Uterus (tissue), 4 donors: ENCODE data around the gene RABGAP1. TPM values are rescaled to one million over a fixed set of nuclear protein-coding genes. Genes with fewer than 3 reads are reported as not detected.

Source experiments
- DNase-seq, 2 donors: peaks; one replicate each; pipeline ENCODE4 v3.0.0-alpha.2; 2019 to 2020
- H3K27ac ChIP-seq, 2 donors: fragments of 200-600 bp; sonication (generic); 1 replicate in 1 of 2; 2 replicates in 1 of 2; pipeline ENCODE4 v1.5.1; 2016 to 2018
- H3K27me3 ChIP-seq, 2 donors: fragments of 200-600 bp; sonication (generic); one replicate each; pipeline ENCODE4 v1.5.1; 2018 to 2019; ENCODE audit warnings: control low read depth in 1 of 2
- H3K36me3 ChIP-seq, 2 donors: fragments of 200-600 bp; sonication (generic); one replicate each; pipeline ENCODE4 v1.5.1; 2019; ENCODE audit warnings: control low read depth in 1 of 2
- H3K4me1 ChIP-seq, 2 donors: fragments of 200-600 bp; sonication (generic); one replicate each; pipeline ENCODE4 v1.5.1; 2018 to 2019; ENCODE audit warnings: control low read depth in 1 of 2
- H3K4me3 ChIP-seq, 2 donors: fragments of 200-600 bp; sonication (generic); 1 replicate in 1 of 2; 2 replicates in 1 of 2; pipeline ENCODE4 v1.5.1; 2018 to 2019; ENCODE audit warnings: mild to moderate bottlenecking in 1 of 2
- H3K9me3 ChIP-seq, 2 donors: fragments of 200-600 bp; sonication (generic); one replicate each; pipeline ENCODE4 v1.5.1; 2019; ENCODE audit warnings: control low read depth in 1 of 2
- CTCF ChIP-seq, 4 experiments: fragments of 200-600 bp in 2 of 4; fragments of 450-650 bp in 2 of 4; sonication (generic) in 2 of 4; IDR thresholded peaks; one replicate each; pipeline ENCODE4 v1.5.1; 2016 to 2019; ENCODE audit warnings: antibody characterized with exemption in 4 of 4, mild to moderate bottlenecking in 2 of 4, moderate library complexity in 1 of 4
- POLR2A ChIP-seq, 2 donors: fragments of 450-650 bp; IDR thresholded peaks; one replicate each; pipeline ENCODE4 v1.6.1; 2016; ENCODE audit warnings: antibody characterized with exemption in 2 of 2, mild to moderate bottlenecking in 1 of 2, moderate library complexity in 1 of 2
- intact Hi-C: fragments of 100-400 bp; cut with DNase I; formaldehyde crosslinking; loops from one replicate; pipeline ENCODE4 v1.15.1; 2023; ENCODE audit warnings: low total_unique reads
- total RNA-seq, 4 donors: library from RNA; depleted of rRNA in 3 of 4; stranded (reverse); fragments of >200 nt in 3 of 4; gene quantifications; one replicate each; pipeline versions ENCODE4 v1.1.0 to v1.2.4, GENCODE V29; 2014 to 2023
- donor health status: DM: yes; HTN: yes; CAD: no.

Gene RABGAP1
- total RNA-seq, 4 donors from 2014 or later = 81.2 to 107 (median 91.0) TPM

DNA sequence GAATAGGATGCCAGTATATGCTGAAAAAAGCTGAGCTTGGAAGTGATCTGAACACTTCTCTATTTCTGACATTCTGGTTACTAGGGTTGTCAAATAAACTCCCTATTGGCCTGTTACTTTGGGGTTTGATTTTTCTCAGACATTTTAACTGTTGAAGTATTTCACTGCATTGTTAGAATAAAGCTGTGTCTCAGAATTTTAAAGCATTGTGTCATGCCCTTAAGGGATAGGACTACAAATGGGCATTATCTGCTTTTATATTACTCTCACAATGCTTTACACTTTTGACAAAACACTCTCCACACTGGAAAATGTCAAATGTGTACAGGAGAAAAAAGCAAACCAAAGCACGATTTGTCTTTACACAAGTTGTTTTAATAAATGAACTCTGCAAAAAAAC, 75.8 kb downstream of the RABGAP1 start:
- Histone ChIP-seq H3K4me1 (no peaks in the 10 kb centered on the region), H3K9me3 (no peaks in the 10 kb centered on the region), H3K4me3 (no peak overlapping the region), H3K27ac (no peak overlapping the region), H3K36me3 (no peaks in the 10 kb centered on the region), H3K27me3 (no peaks in the 10 kb centered on the region)
- DNase-seq = no peak
- no peak for TF ChIP-seq POLR2A (IDR thresholded peaks at IDR 0.05)
- no peak for TF ChIP-seq CTCF (IDR thresholded peaks at IDR 0.05)
- intact Hi-C loops = no loop called here

- DNase-seq = no peak
- Histone ChIP-seq H3K9me3 (no peaks in the 10 kb centered on the region), H3K27me3 (no peaks in the 10 kb centered on the region), H3K27ac (no peak overlapping the region), H3K4me3 (no peak overlapping the region), H3K36me3 (no peaks in the 10 kb centered on the region), H3K4me1 (no peaks in the 10 kb centered on the region)
- TF ChIP-seq POLR2A (IDR thresholded peaks at IDR 0.05) (no peak), CTCF (IDR thresholded peaks at IDR 0.05) (no peak)
- intact Hi-C loops = no loop called here
Observed at GRCh38 chr9:123020796-123021195, 80.0 kb downstream of the RABGAP1 start.

DNA sequence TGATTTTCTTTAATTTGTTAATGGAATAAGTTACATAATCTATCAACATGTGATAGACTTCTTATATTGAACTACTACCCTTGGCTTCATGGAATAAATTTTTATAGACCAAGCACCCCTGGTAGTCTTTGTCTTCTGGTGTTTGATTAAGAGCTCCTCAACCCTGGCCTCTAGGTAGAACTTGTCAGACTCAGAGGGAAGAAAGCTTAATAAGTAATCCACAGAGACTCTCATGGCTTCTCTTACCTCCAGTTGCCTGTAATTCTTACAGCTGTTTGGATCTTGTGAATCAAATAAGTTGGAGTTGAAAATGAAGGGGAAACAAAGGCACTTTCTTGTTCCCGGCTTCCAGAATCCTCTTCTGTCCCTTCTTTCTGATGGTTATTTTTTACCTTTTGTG, 85.6 kb downstream of the RABGAP1 start:
- Histone ChIP-seq H3K4me3 (no peak overlapping the region), H3K9me3 (no peaks in the 10 kb centered on the region), H3K4me1 (no peaks in the 10 kb centered on the region), H3K27me3 (no peaks in the 10 kb centered on the region), H3K27ac (no peak overlapping the region), H3K36me3 (no peaks in the 10 kb centered on the region)
- no peak for TF ChIP-seq POLR2A (IDR thresholded peaks at IDR 0.05)
- no peak for TF ChIP-seq CTCF (IDR thresholded peaks at IDR 0.05)
- intact Hi-C loops = no loop called here
- DNase-seq = no peak

DNA sequence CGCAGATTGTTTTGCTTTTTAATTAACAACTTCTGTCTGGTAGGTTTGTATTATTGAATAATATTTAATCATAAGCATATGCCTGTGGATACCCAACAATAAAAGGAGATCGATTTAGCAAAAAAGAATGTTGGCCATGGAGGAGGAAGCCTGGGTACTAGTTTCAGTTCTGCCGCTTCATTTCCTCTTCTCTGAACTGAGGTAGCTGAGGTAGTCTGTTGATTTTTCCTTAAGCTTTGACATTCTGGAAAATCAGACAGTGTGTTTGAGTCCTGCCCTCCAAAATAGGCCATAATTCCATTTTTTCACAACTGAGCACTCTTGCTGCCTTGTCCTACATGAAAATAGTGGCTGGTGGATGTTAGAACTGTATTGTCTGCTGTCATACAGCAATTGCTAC, 86.7 kb downstream of the RABGAP1 start:
- Histone ChIP-seq H3K9me3 (no peaks in the 10 kb centered on the region), H3K27me3 (no peaks in the 10 kb centered on the region), H3K36me3 (no peaks in the 10 kb centered on the region), H3K27ac (no peak overlapping the region), H3K4me1 (no peaks in the 10 kb centered on the region), H3K4me3 (no peak overlapping the region)
- TF ChIP-seq CTCF (IDR thresholded peaks at IDR 0.05) (no peak), POLR2A (IDR thresholded peaks at IDR 0.05) (no peak)
- DNase-seq = no peak
- intact Hi-C loops = no loop called here

GRCh38 chr9:123028136-123028535, 87.3 kb downstream of the RABGAP1 start:
- Histone ChIP-seq H3K36me3 (no peaks in the 10 kb centered on the region), H3K9me3 (no peaks in the 10 kb centered on the region), H3K4me3 (no peak overlapping the region), H3K4me1 (no peaks in the 10 kb centered on the region), H3K27me3 (no peaks in the 10 kb centered on the region), H3K27ac (no peak overlapping the region)
- intact Hi-C loops = no loop called here
- DNase-seq = no peak
- TF ChIP-seq POLR2A (IDR thresholded peaks at IDR 0.05) (no peak), CTCF (IDR thresholded peaks at IDR 0.05) (no peak)
